Liver (tissue), 9 donors: ENCODE results near the gene NARF. TPM values are rescaled to one million over a fixed set of nuclear protein-coding genes. Genes with fewer than 3 reads are reported as not detected.
"Not testable (repeated sequence)": the region's sequence is repeated elsewhere in the genome, so short reads cannot be mapped to it uniquely, and the experiment has no call there.

Source experiments
- DNase-seq: peaks from one replicate; pipeline ENCODE4 v3.0.0-alpha.2; 2017; ENCODE audit warnings: low spot score
- H3K27ac ChIP-seq, 2 donors: one replicate each; pipeline ENCODE4 v1.7.0; 2013; ENCODE audit warnings: inconsistent platforms in 2 of 2, low read length in 2 of 2, control low read depth in 1 of 2, low read depth in 1 of 2, mild to moderate bottlenecking in 1 of 2
- H3K27me3 ChIP-seq, 4 donors: one replicate each; pipeline versions ENCODE4 v1.6.1 to v1.7.0; 2013; ENCODE audit warnings: low read length in 3 of 4, inconsistent platforms in 1 of 4, mild to moderate bottlenecking in 1 of 4, moderate library complexity in 1 of 4; ENCODE audit not compliant: control insufficient read depth in 4 of 4, insufficient read depth in 4 of 4
- H3K36me3 ChIP-seq, 4 donors: one replicate each; pipeline versions ENCODE4 v1.6.1 to v1.7.0; 2013; ENCODE audit warnings: low read length in 3 of 4, mild to moderate bottlenecking in 3 of 4, low read depth in 1 of 4, moderate library complexity in 1 of 4; ENCODE audit not compliant: control insufficient read depth in 4 of 4, insufficient read depth in 3 of 4
- H3K4me1 ChIP-seq, 4 donors: one replicate each; pipeline versions ENCODE4 v1.6.1 to v1.7.0; 2013; ENCODE audit warnings: low read length in 3 of 4, mild to moderate bottlenecking in 3 of 4, moderate library complexity in 1 of 4; ENCODE audit not compliant: control insufficient read depth in 4 of 4, insufficient read depth in 4 of 4
- H3K4me3 ChIP-seq, 3 donors: one replicate each; pipeline versions ENCODE4 v1.6.1 to v1.7.0; 2013; ENCODE audit warnings: low read length in 3 of 3, control low read depth in 1 of 3, low read depth in 1 of 3, mild to moderate bottlenecking in 1 of 3
- H3K9ac ChIP-seq, 2 donors: one replicate each; pipeline ENCODE4 v1.7.0; 2013; ENCODE audit warnings: low read length in 2 of 2, mild to moderate bottlenecking in 2 of 2, moderate library complexity in 2 of 2, control low read depth in 1 of 2, low read depth in 1 of 2
- H3K9me3 ChIP-seq, 4 donors: one replicate each; pipeline versions ENCODE4 v1.6.1 to v1.7.0; 2013; ENCODE audit warnings: low read length in 3 of 4; ENCODE audit not compliant: control insufficient read depth in 4 of 4
- CTCF ChIP-seq: fragments of 150-350 bp; IDR thresholded peaks from 2 replicates; pipeline ENCODE4 v1.5.1; 2017; ENCODE audit warnings: improper control_type of control experiment, low read depth, low read length; ENCODE audit not compliant: missing input control
- EGR1 ChIP-seq, 2 donors: IDR thresholded peaks; 2 replicates each; pipeline ENCODE4 v1.6.1; 2016 to 2018; ENCODE audit warnings: antibody characterized with exemption in 2 of 2, low read depth in 2 of 2
- FOXA1 ChIP-seq: IDR thresholded peaks from 2 replicates; pipeline ENCODE4 v1.6.1; 2016; ENCODE audit warnings: antibody characterized with exemption
- FOXA2 ChIP-seq: IDR thresholded peaks from 2 replicates; pipeline ENCODE4 v1.6.1; 2016; ENCODE audit warnings: antibody characterized with exemption
- GABPA ChIP-seq, 2 donors: IDR thresholded peaks in 1 of 2; conservative IDR thresholded peaks in 1 of 2; 2 replicates each; pipeline ENCODE4 v1.6.1; 2016; ENCODE audit warnings: antibody characterized with exemption in 2 of 2, mild to moderate bottlenecking in 1 of 2, moderate library complexity in 1 of 2
- HNF4A ChIP-seq, 2 donors: conservative IDR thresholded peaks; 2 replicates each; pipeline ENCODE4 v1.6.1; 2016; ENCODE audit warnings: antibody characterized with exemption in 2 of 2, mild to moderate bottlenecking in 2 of 2
- HNF4G ChIP-seq: IDR thresholded peaks from 2 replicates; pipeline ENCODE4 v1.6.1; 2016; ENCODE audit warnings: antibody characterized with exemption
- MAX ChIP-seq: IDR thresholded peaks from 2 replicates; pipeline ENCODE4 v1.6.1; 2016; ENCODE audit warnings: antibody characterized with exemption
- NR2F2 ChIP-seq: IDR thresholded peaks from 2 replicates; pipeline ENCODE4 v1.6.1; 2016; ENCODE audit warnings: antibody characterized with exemption
- RAD21 ChIP-seq, 2 donors: IDR thresholded peaks; 2 replicates each; pipeline ENCODE4 v1.6.1; 2016; ENCODE audit warnings: antibody characterized with exemption in 2 of 2, mild to moderate bottlenecking in 2 of 2
- REST ChIP-seq: IDR thresholded peaks from 2 replicates; pipeline ENCODE4 v1.6.1; 2016; ENCODE audit warnings: antibody characterized with exemption, mild to moderate bottlenecking
- RXRA ChIP-seq, 2 donors: IDR thresholded peaks; 2 replicates each; pipeline ENCODE4 v1.6.1; 2017 to 2018; ENCODE audit warnings: antibody characterized with exemption in 2 of 2, mild to moderate bottlenecking in 1 of 2
- SP1 ChIP-seq: IDR thresholded peaks from 2 replicates; pipeline ENCODE4 v1.6.1; 2018; ENCODE audit warnings: antibody characterized with exemption, mild to moderate bottlenecking
- TAF1 ChIP-seq: conservative IDR thresholded peaks from 2 replicates; pipeline ENCODE4 v1.6.1; 2016; ENCODE audit warnings: antibody characterized with exemption, mild to moderate bottlenecking
- YY1 ChIP-seq: IDR thresholded peaks from 2 replicates; pipeline ENCODE4 v1.6.1; 2016; ENCODE audit warnings: antibody characterized with exemption, mild to moderate bottlenecking
- WGBS: extraction: QIAGEN DNeasy Blood & Tissue Kit; methylation state at CpG from one replicate; pipeline ENCODE4 v1.1.7; 2013; 5-methylcytosine and 5-hydroxymethylcytosine counted together
- polyA plus RNA-seq, 2 donors: library from polyadenylated mRNA; stranded (reverse) in 1 of 2; unstranded in 1 of 2; fragments of 200-250 nt in 1 of 2; fragments of >200 nt in 1 of 2; fragmentation: Nextera tagmentation in 1 of 2; extraction: Ambion mirVana in 1 of 2; gene quantifications; one replicate each; pipeline versions ENCODE4 v1.2.1 to v1.2.3, GENCODE V29; 2013 to 2015
- total RNA-seq, 2 donors: library from RNA; depleted of rRNA; stranded (reverse); fragments of >200 nt; gene quantifications; one replicate each; pipeline ENCODE4 v1.2.3, GENCODE V29; 2014
- TF ChIP-seq, protein P1 (sequence below): IDR thresholded peaks from 2 replicates; pipeline ENCODE4 v1.6.1; 2016; ENCODE audit warnings: antibody characterized with exemption
- donor health status: healthy.
- donor health status: healthy.
- donor health status: healthy.
- donor health status: healthy.
- donor health status: healthy.

Gene NARF
- total and polyA plus RNA-seq, 4 donors: 19.8 to 87.5 (median 26.2) TPM

DNA sequence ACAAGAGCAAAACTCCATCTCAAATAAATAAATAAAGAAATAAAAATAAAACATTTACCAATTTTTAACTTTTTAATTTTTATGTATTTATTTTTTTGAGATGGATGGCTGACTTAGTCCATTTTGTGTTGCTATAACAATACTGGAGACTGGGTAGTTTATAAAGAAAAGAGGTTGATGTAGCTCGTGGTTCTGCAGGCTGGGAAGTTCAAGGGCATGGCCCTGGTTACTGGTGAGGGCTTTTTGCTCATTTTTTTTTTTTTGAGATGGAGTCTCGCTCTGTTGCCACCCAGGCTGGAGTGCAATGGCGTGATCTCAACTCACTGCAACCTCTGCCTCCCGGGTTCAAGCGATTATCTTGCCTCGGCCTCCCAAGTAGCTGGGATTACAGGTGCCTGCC lies 46.8 kb downstream of the NARF start:
- DNase-seq: no peak
- Histone ChIP-seq H3K36me3 (no peaks in the 10 kb centered on the region), H3K4me1 (peaks cover 0 to 13% (median 2%) of the 10 kb centered on the region in 4 donors), H3K4me3 (no peak overlapping the region), H3K27me3 (no peaks in the 10 kb centered on the region), H3K27ac (no peak overlapping the region), H3K9ac (no peak overlapping the region), H3K9me3 (no peaks in the 10 kb centered on the region)
- 96% methylated on average over 6 of the region's 6 CpGs for WGBS
- no peak for TF ChIP-seq CTCF
- no peak for TF ChIP-seq FOXA1
- TF ChIP-seq RXRA (IDR thresholded peaks at IDR 0.05): no peak
- no peak for TF ChIP-seq RAD21 (IDR thresholded peaks at IDR 0.05)
- no peak for TF ChIP-seq NR2F2
- no peak for TF ChIP-seq YY1
- TF ChIP-seq HNF4G: no peak
- no peak for TF ChIP-seq SP1
- no peak for TF ChIP-seq REST
- TF ChIP-seq HNF4A (conservative IDR thresholded peaks at IDR 0.05): no peak
- TF ChIP-seq, protein P1, sequence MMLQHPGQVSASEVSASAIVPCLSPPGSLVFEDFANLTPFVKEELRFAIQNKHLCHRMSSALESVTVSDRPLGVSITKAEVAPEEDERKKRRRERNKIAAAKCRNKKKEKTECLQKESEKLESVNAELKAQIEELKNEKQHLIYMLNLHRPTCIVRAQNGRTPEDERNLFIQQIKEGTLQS: no peak
- TF ChIP-seq FOXA2: no peak

GRCh38 chr17:82506402-82506801 lies 47.9 kb downstream of the NARF start:
- H3K4me3 ChIP-seq, DNase-seq, H3K9ac ChIP-seq, H3K27me3 ChIP-seq, H3K9me3 ChIP-seq, H3K36me3 ChIP-seq, H3K27ac ChIP-seq: not testable (repeated sequence)
- 79% methylated on average over 7 of the region's 7 CpGs for WGBS
- H3K4me1 ChIP-seq: peaks cover 0 to 13% (median 2%) of the 10 kb centered on the region in 4 donors

DNA sequence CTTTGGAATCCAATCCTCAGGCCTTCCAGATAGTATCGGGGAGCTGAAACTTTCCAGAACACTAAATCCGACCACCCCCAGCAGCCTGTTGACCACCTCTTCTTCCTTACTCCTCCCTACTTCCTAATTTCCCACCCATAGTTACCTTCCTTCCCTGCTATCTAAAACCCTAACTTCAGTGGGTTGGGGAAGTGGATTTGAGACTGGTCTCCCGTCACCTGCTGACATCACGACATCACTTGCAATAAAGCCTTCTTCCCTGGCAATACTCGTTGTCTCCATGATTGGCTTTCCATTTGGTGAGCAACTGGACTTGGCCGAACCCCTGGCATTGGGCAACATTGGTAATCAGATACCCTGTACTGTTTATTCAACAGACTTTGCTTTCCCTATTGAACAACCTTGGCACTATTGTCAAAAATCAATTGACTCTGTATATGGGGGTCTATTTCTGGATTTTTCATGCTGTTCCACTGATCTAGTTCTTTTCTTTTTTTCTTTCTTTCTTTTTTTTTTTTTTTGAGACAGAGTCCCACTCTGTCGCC lies 49.2 kb downstream of the NARF start:
- WGBS: 56% methylated on average over 7 of the region's 7 CpGs
- H3K27ac ChIP-seq: peak overlapping the region; percentile 68 to 74
- H3K36me3 ChIP-seq: no peaks in the 10 kb centered on the region
- DNase-seq: no peak
- H3K9ac ChIP-seq: no peak overlapping the region
- H3K4me1 ChIP-seq: peaks cover 0 to 8% (median 0%) of the 10 kb centered on the region in 4 donors
- H3K4me3 ChIP-seq: no peak overlapping the region
- no peaks in the 10 kb centered on the region for H3K27me3 ChIP-seq
- H3K9me3 ChIP-seq: no peaks in the 10 kb centered on the region
- TF ChIP-seq SP1 (peak; percentile 84), FOXA1 (peak; percentile 83), NR2F2 (no peak), CTCF (no peak), MAX (peak; percentile 62), YY1 (peak; percentile 95), GABPA (IDR thresholded peaks at IDR 0.05 in 1 of 2, conservative IDR thresholded peaks at IDR 0.05 in 1 of 2) (peak in 1 of 2 donors; percentile 39), EGR1 (IDR thresholded peaks at IDR 0.05; ENCODE audit: low read depth in 2 of 2) (peak in 1 of 2 donors; percentile 52), REST (peak; percentile 64), TAF1 (no peak)
